ENCODE measurements around the gene APOBEC3B. TPM values are rescaled to one million over a fixed set of nuclear protein-coding genes. Genes with fewer than 3 reads are reported as not detected.

Gene APOBEC3B
- polyA plus RNA-seq, 1 donor (not counting 4 experiments of a cell fraction or from before 2014, with no cell fraction given) = 3.4 TPM

- Histone ChIP-seq H3K4me2 (ENCODE audit: control insufficient read depth, extremely low read depth, insufficient read depth, low read depth, low read length) (no peak overlapping the region), H3K4me3 (ENCODE audit: control insufficient read depth in 2 of 3, extremely low read depth in 1 of 3, insufficient read depth in 2 of 3, low read depth in 1 of 3, low read length in 3 of 3) (no peak overlapping the region), H3K27me3 (ENCODE audit: control insufficient read depth, extremely low read depth, insufficient read depth, low read length) (peaks cover 22% of the 10 kb centered on the region), H2AFZ (ENCODE audit: control insufficient read depth, low read length) (no peak overlapping the region), H3K9ac (ENCODE audit: control insufficient read depth, extremely low read depth, insufficient read depth, low read length) (no peak overlapping the region), H3K36me3 (ENCODE audit: control insufficient read depth in 2 of 2, extremely low read depth in 1 of 2, insufficient read depth in 2 of 2, low read length in 2 of 2) (no peaks in the 10 kb centered on the region), H4K20me1 (ENCODE audit: control insufficient read depth, extremely low read depth, insufficient read depth, low read length) (no peaks in the 10 kb centered on the region), H3K79me2 (ENCODE audit: control insufficient read depth, insufficient read depth, low read length) (no peaks in the 10 kb centered on the region), H3K9me3 (ENCODE audit: control insufficient read depth, low read depth, low read length) (no peaks in the 10 kb centered on the region), H3K4me1 (ENCODE audit: control insufficient read depth, extremely low read depth, insufficient read depth, low read length) (no peaks in the 10 kb centered on the region), H3K9me1 (ENCODE audit: control insufficient read depth, extremely low read depth, insufficient read depth, low read length) (no peaks in the 10 kb centered on the region), H3K27ac (ENCODE audit: control insufficient read depth, insufficient read depth, low read length) (no peak overlapping the region)
- TF ChIP-seq EZH2 (IDR thresholded peaks at IDR 0.05; ENCODE audit: low read length) = no peak
- dilution Hi-C loops (cut with MboI; ENCODE audit: extremely low pct_ligation_motif_present, low sequenced_read_pairs) = no loop called here
- FAIRE-seq (no peak), DNase-seq (ENCODE audit: low read depth, low spot score) (no peak)
Observed at GRCh38 chr22:38966380-38966702, 15.8 kb upstream of the APOBEC3B start.

GRCh38 chr22:38966942-38967341 lies 15.2 kb upstream of the APOBEC3B start:
- Histone ChIP-seq H3K27ac (ENCODE audit: control insufficient read depth, insufficient read depth, low read length) (no peak overlapping the region), H3K4me1 (ENCODE audit: control insufficient read depth, extremely low read depth, insufficient read depth, low read length) (no peaks in the 10 kb centered on the region), H3K36me3 (ENCODE audit: control insufficient read depth in 2 of 2, extremely low read depth in 1 of 2, insufficient read depth in 2 of 2, low read length in 2 of 2) (no peaks in the 10 kb centered on the region), H3K9me1 (ENCODE audit: control insufficient read depth, extremely low read depth, insufficient read depth, low read length) (no peaks in the 10 kb centered on the region), H3K79me2 (ENCODE audit: control insufficient read depth, insufficient read depth, low read length) (no peaks in the 10 kb centered on the region), H4K20me1 (ENCODE audit: control insufficient read depth, extremely low read depth, insufficient read depth, low read length) (no peaks in the 10 kb centered on the region), H3K4me2 (ENCODE audit: control insufficient read depth, extremely low read depth, insufficient read depth, low read depth, low read length) (no peak overlapping the region), H3K4me3 (ENCODE audit: control insufficient read depth in 2 of 3, extremely low read depth in 1 of 3, insufficient read depth in 2 of 3, low read depth in 1 of 3, low read length in 3 of 3) (no peak overlapping the region), H2AFZ (ENCODE audit: control insufficient read depth, low read length) (no peak overlapping the region), H3K9me3 (ENCODE audit: control insufficient read depth, low read depth, low read length) (no peaks in the 10 kb centered on the region), H3K9ac (ENCODE audit: control insufficient read depth, extremely low read depth, insufficient read depth, low read length) (no peak overlapping the region), H3K27me3 (ENCODE audit: control insufficient read depth, extremely low read depth, insufficient read depth, low read length) (peaks cover 22% of the 10 kb centered on the region)
- no peak for DNase-seq (ENCODE audit: low read depth, low spot score)
- dilution Hi-C loops (cut with MboI; ENCODE audit: extremely low pct_ligation_motif_present, low sequenced_read_pairs) = no loop called here
- TF ChIP-seq, protein P1, sequence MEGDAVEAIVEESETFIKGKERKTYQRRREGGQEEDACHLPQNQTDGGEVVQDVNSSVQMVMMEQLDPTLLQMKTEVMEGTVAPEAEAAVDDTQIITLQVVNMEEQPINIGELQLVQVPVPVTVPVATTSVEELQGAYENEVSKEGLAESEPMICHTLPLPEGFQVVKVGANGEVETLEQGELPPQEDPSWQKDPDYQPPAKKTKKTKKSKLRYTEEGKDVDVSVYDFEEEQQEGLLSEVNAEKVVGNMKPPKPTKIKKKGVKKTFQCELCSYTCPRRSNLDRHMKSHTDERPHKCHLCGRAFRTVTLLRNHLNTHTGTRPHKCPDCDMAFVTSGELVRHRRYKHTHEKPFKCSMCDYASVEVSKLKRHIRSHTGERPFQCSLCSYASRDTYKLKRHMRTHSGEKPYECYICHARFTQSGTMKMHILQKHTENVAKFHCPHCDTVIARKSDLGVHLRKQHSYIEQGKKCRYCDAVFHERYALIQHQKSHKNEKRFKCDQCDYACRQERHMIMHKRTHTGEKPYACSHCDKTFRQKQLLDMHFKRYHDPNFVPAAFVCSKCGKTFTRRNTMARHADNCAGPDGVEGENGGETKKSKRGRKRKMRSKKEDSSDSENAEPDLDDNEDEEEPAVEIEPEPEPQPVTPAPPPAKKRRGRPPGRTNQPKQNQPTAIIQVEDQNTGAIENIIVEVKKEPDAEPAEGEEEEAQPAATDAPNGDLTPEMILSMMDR (optimal IDR thresholded peaks at IDR 0.05 in 1 of 3, IDR thresholded peaks at IDR 0.05 in 1 of 3, conservative IDR thresholded peaks at IDR 0.05 in 1 of 3; ENCODE audit: extremely low read depth in 1 of 3, insufficient read depth in 2 of 3, low read length in 3 of 3) = no peak
- TF ChIP-seq EZH2 (IDR thresholded peaks at IDR 0.05; ENCODE audit: low read length) = no peak
- FAIRE-seq = no peak

All from keratinocyte (primary cell).